ENCODE data around the gene GPR39. TPM values are rescaled to one million over a fixed set of nuclear protein-coding genes. Genes with fewer than 3 reads are reported as not detected.

Gene GPR39
- total RNA-seq, 4 donors from 2014 or later, result 0.72 to 1.6 (median 1.4) TPM

GRCh38 chr2:132566379-132566778 is 149.8 kb downstream of the GPR39 start:
- no peak overlapping the region for H3K27ac ChIP-seq
- TF ChIP-seq POLR2A (IDR thresholded peaks at IDR 0.05) (no peak), EP300 (IDR thresholded peaks at IDR 0.05) (no peak), POLR2AphosphoS5 (IDR thresholded peaks at IDR 0.05) (no peak)
- TF ChIP-seq, protein P1, sequence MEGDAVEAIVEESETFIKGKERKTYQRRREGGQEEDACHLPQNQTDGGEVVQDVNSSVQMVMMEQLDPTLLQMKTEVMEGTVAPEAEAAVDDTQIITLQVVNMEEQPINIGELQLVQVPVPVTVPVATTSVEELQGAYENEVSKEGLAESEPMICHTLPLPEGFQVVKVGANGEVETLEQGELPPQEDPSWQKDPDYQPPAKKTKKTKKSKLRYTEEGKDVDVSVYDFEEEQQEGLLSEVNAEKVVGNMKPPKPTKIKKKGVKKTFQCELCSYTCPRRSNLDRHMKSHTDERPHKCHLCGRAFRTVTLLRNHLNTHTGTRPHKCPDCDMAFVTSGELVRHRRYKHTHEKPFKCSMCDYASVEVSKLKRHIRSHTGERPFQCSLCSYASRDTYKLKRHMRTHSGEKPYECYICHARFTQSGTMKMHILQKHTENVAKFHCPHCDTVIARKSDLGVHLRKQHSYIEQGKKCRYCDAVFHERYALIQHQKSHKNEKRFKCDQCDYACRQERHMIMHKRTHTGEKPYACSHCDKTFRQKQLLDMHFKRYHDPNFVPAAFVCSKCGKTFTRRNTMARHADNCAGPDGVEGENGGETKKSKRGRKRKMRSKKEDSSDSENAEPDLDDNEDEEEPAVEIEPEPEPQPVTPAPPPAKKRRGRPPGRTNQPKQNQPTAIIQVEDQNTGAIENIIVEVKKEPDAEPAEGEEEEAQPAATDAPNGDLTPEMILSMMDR (IDR thresholded peaks at IDR 0.05), result no peak
- no peaks in the 10 kb centered on the region for H3K4me1 ChIP-seq
- H3K4me3 ChIP-seq, result no peak overlapping the region
- DNase-seq (ENCODE audit: low spot score in 2 of 2), result no peak
- H3K9me3 ChIP-seq, result no peaks in the 10 kb centered on the region
- no peaks in the 10 kb centered on the region for H3K27me3 ChIP-seq
- H3K36me3 ChIP-seq, result no peaks in the 10 kb centered on the region
- whole genome bisulfite sequencing, result 89% methylated on average over 6 of the region's 6 CpGs

- 94% methylated on average over 5 of the region's 5 CpGs for WGBS
- H3K27ac ChIP-seq, result no peak overlapping the region
- H3K36me3 ChIP-seq, result no peaks in the 10 kb centered on the region
- no peaks in the 10 kb centered on the region for H3K4me1 ChIP-seq
- no peak for DNase-seq (ENCODE audit: low spot score in 2 of 2)
- H3K9me3 ChIP-seq, result no peaks in the 10 kb centered on the region
- no peaks in the 10 kb centered on the region for H3K27me3 ChIP-seq
- H3K4me3 ChIP-seq, result no peak overlapping the region
- TF ChIP-seq POLR2A (IDR thresholded peaks at IDR 0.05) (no peak), EP300 (IDR thresholded peaks at IDR 0.05) (no peak), POLR2AphosphoS5 (IDR thresholded peaks at IDR 0.05) (no peak)
These were observed 151.1 kb downstream of the GPR39 start for GRCh38 chr2:132567682-132568081.

- Histone ChIP-seq H3K27me3 (no peaks in the 10 kb centered on the region), H3K27ac (no peak overlapping the region), H3K4me1 (no peaks in the 10 kb centered on the region), H3K4me3 (no peak overlapping the region), H3K9me3 (no peaks in the 10 kb centered on the region), H3K36me3 (no peaks in the 10 kb centered on the region)
- 96% methylated on average over 3 of the region's 3 CpGs for WGBS
- TF ChIP-seq EP300 (IDR thresholded peaks at IDR 0.05) (no peak), POLR2A (IDR thresholded peaks at IDR 0.05) (no peak), POLR2AphosphoS5 (IDR thresholded peaks at IDR 0.05) (no peak)
- TF ChIP-seq, protein P1 (IDR thresholded peaks at IDR 0.05), result no peak
- no peak for DNase-seq (ENCODE audit: low spot score in 2 of 2)
These were observed 152.1 kb downstream of the GPR39 start for GRCh38 chr2:132568656-132569055.

DNA sequence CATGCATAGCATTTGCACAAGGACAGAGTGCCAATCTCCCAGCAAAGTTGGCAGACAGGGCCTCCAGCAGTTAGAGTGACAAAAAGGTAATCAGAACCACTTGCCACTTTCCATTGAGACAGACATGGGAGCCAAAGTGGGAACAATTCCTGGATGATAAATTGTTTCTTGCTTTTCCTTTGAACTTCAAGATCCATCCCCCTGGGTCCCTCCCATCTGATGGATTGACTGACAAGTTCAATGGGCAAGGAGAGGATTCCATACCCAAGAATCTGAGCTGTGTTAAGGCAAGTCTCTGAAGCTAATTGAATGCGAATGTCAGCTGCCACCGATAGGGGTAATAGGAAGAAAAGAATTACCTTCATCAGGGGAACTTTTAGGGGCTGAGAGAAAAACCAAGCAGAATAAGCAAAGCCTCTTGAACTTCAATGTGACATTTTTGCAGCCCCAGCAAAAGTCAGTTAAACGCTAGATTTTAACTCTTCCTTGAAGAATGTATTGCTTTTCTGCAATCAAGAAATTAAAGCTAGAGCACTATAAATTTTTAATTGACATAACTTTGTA is 156.9 kb downstream of the GPR39 start:
- 69% methylated on average over 3 of the region's 3 CpGs for WGBS
- Histone ChIP-seq H3K36me3 (no peaks in the 10 kb centered on the region), H3K27ac (no peak overlapping the region), H3K9me3 (no peaks in the 10 kb centered on the region), H3K4me1 (no peaks in the 10 kb centered on the region), H3K27me3 (no peaks in the 10 kb centered on the region), H3K4me3 (no peak overlapping the region)
- no peak for DNase-seq (ENCODE audit: low spot score in 2 of 2)
- TF ChIP-seq EP300 (IDR thresholded peaks at IDR 0.05) (no peak), POLR2A (IDR thresholded peaks at IDR 0.05) (no peak), POLR2AphosphoS5 (IDR thresholded peaks at IDR 0.05) (no peak)
- TF ChIP-seq, protein P1 (IDR thresholded peaks at IDR 0.05), result no peak

- H3K27ac ChIP-seq, result no peak overlapping the region
- TF ChIP-seq, protein P1 (IDR thresholded peaks at IDR 0.05), result no peak
- TF ChIP-seq EP300 (IDR thresholded peaks at IDR 0.05) (no peak), POLR2AphosphoS5 (IDR thresholded peaks at IDR 0.05) (no peak), POLR2A (IDR thresholded peaks at IDR 0.05) (no peak)
- no peaks in the 10 kb centered on the region for H3K9me3 ChIP-seq
- no peak overlapping the region for H3K4me3 ChIP-seq
- WGBS, result 81% methylated on average over 2 of the region's 2 CpGs
- DNase-seq (ENCODE audit: low spot score in 2 of 2), result no peak
- H3K4me1 ChIP-seq, result no peaks in the 10 kb centered on the region
- H3K36me3 ChIP-seq, result no peaks in the 10 kb centered on the region
- no peaks in the 10 kb centered on the region for H3K27me3 ChIP-seq
These were observed 161.1 kb downstream of the GPR39 start for GRCh38 chr2:132577686-132578085.

GRCh38 chr2:132581591-132581990 is 165.0 kb downstream of the GPR39 start:
- no peaks in the 10 kb centered on the region for H3K9me3 ChIP-seq
- no peak overlapping the region for H3K4me3 ChIP-seq
- 65% methylated on average over 5 of the region's 5 CpGs for WGBS
- no peak for DNase-seq (ENCODE audit: low spot score in 2 of 2)
- no peaks in the 10 kb centered on the region for H3K4me1 ChIP-seq
- no peak overlapping the region for H3K27ac ChIP-seq
- H3K36me3 ChIP-seq, result no peaks in the 10 kb centered on the region
- H3K27me3 ChIP-seq, result no peaks in the 10 kb centered on the region
- TF ChIP-seq EP300 (IDR thresholded peaks at IDR 0.05) (no peak), POLR2AphosphoS5 (IDR thresholded peaks at IDR 0.05) (no peak), POLR2A (IDR thresholded peaks at IDR 0.05) (no peak)
- TF ChIP-seq, protein P1 (IDR thresholded peaks at IDR 0.05), result no peak
